GM23338 (cell line): ENCODE results near the gene TNFAIP8L1.
"Not testable (repeated sequence)": the region's sequence is repeated elsewhere in the genome, so short reads cannot be mapped to it uniquely, and the experiment has no call there.

Source experiments
- CREB1 ChIP-seq: fragments of 250-450 bp; sonication (Bioruptor Pico); IDR thresholded peaks from 2 replicates; pipeline ENCODE4 v1.5.0; 2020; ENCODE audit warnings: low read depth, mild to moderate bottlenecking, moderate library complexity
- EZH2 ChIP-seq: fragments of 200-600 bp; sonication (generic); IDR thresholded peaks from one replicate; pipeline ENCODE4 v1.8.0; 2017; ENCODE audit warnings: antibody characterized with exemption, mild to moderate bottlenecking, low read depth; ENCODE audit not compliant: unreplicated experiment
- EZH2phosphoT487 ChIP-seq: fragments of 200-600 bp; sonication (generic); IDR thresholded peaks from one replicate; pipeline ENCODE4 v1.8.1; 2018; ENCODE audit warnings: antibody characterized with exemption; ENCODE audit not compliant: unreplicated experiment
- JUNB ChIP-seq: IDR thresholded peaks from one replicate; pipeline ENCODE4 v1.6.1; 2016; ENCODE audit warnings: antibody characterized with exemption; ENCODE audit not compliant: unreplicated experiment
- NANOG ChIP-seq: IDR thresholded peaks from 2 replicates; pipeline ENCODE4 v1.6.1; 2016; ENCODE audit warnings: antibody characterized with exemption, borderline replicate concordance
- POLR2AphosphoS5 ChIP-seq: IDR thresholded peaks from 2 replicates; pipeline ENCODE4 v1.6.1; 2016; ENCODE audit warnings: antibody characterized with exemption, low read depth
- STAT1 ChIP-seq: IDR thresholded peaks from one replicate; pipeline ENCODE4 v1.6.1; 2016; ENCODE audit warnings: antibody characterized with exemption; ENCODE audit not compliant: unreplicated experiment
- ZNF114 ChIP-seq: fragments of 250-450 bp; sonication (Bioruptor Pico); IDR thresholded peaks from 2 replicates; pipeline ENCODE4 v1.5.0; 2020; ENCODE audit warnings: mild to moderate bottlenecking, moderate library complexity
- ZNF331 ChIP-seq: fragments of 250-450 bp; sonication (Bioruptor Pico); IDR thresholded peaks from 2 replicates; pipeline ENCODE4 v1.5.0; 2020; ENCODE audit warnings: low read depth, mild to moderate bottlenecking, moderate library complexity
- TF ChIP-seq, protein P1 (sequence below), 2 experiments: fragments of 200-600 bp in 1 of 2; sonication (generic) in 1 of 2; conservative IDR thresholded peaks; 2 replicates each; pipeline versions ENCODE4 v1.5.1 to v1.6.1; 2016 to 2017; ENCODE audit warnings: antibody characterized with exemption in 2 of 2, low read depth in 2 of 2, mild to moderate bottlenecking in 2 of 2, moderate library complexity in 1 of 2
- TF ChIP-seq, protein P2 (sequence below): IDR thresholded peaks from one replicate; pipeline ENCODE4 v1.6.1; 2018; ENCODE audit warnings: antibody characterized with exemption; ENCODE audit not compliant: unreplicated experiment

DNA sequence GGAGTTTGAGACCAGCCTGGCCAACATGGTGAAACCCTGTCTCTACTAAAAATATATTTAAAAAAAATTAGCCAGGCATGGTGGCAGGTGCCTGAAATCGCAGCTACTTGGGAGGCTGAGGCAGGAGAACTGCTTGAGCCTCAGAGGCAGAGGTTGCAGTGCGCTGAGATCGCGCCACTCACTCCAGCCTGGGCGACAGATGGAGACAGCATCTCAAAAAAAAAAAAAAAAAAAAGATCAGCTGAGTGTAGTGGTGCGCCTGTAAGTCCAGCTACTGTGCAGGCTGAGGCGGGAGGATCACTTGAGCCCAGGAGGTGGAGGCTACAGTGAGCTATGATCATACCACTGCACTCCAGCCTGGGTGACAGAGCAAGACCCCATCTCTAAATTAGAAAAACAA, 40.7 kb downstream of the TNFAIP8L1 start:
- TF ChIP-seq, protein P1, sequence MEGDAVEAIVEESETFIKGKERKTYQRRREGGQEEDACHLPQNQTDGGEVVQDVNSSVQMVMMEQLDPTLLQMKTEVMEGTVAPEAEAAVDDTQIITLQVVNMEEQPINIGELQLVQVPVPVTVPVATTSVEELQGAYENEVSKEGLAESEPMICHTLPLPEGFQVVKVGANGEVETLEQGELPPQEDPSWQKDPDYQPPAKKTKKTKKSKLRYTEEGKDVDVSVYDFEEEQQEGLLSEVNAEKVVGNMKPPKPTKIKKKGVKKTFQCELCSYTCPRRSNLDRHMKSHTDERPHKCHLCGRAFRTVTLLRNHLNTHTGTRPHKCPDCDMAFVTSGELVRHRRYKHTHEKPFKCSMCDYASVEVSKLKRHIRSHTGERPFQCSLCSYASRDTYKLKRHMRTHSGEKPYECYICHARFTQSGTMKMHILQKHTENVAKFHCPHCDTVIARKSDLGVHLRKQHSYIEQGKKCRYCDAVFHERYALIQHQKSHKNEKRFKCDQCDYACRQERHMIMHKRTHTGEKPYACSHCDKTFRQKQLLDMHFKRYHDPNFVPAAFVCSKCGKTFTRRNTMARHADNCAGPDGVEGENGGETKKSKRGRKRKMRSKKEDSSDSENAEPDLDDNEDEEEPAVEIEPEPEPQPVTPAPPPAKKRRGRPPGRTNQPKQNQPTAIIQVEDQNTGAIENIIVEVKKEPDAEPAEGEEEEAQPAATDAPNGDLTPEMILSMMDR (conservative IDR thresholded peaks at IDR 0.05; ENCODE audit: low read depth in 2 of 2) = not testable (repeated sequence)
- not testable (repeated sequence) for TF ChIP-seq JUNB; EZH2; EZH2phosphoT487; POLR2AphosphoS5; CREB1 (CRISPR knock-in tag); ZNF114 (CRISPR knock-in tag); STAT1; ZNF331 (CRISPR knock-in tag); NANOG
- TF ChIP-seq, protein P2, sequence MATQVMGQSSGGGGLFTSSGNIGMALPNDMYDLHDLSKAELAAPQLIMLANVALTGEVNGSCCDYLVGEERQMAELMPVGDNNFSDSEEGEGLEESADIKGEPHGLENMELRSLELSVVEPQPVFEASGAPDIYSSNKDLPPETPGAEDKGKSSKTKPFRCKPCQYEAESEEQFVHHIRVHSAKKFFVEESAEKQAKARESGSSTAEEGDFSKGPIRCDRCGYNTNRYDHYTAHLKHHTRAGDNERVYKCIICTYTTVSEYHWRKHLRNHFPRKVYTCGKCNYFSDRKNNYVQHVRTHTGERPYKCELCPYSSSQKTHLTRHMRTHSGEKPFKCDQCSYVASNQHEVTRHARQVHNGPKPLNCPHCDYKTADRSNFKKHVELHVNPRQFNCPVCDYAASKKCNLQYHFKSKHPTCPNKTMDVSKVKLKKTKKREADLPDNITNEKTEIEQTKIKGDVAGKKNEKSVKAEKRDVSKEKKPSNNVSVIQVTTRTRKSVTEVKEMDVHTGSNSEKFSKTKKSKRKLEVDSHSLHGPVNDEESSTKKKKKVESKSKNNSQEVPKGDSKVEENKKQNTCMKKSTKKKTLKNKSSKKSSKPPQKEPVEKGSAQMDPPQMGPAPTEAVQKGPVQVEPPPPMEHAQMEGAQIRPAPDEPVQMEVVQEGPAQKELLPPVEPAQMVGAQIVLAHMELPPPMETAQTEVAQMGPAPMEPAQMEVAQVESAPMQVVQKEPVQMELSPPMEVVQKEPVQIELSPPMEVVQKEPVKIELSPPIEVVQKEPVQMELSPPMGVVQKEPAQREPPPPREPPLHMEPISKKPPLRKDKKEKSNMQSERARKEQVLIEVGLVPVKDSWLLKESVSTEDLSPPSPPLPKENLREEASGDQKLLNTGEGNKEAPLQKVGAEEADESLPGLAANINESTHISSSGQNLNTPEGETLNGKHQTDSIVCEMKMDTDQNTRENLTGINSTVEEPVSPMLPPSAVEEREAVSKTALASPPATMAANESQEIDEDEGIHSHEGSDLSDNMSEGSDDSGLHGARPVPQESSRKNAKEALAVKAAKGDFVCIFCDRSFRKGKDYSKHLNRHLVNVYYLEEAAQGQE = not testable (repeated sequence)
